Loucy (cell line): Measurements from ENCODE around the gene BACH1.

Experiments used
- CTCF ChIP-seq: fragments of 200-600 bp; sonication (generic); conservative IDR thresholded peaks from 2 replicates; pipeline ENCODE4 v1.5.1; 2014; ENCODE audit warnings: mild to moderate bottlenecking, antibody characterized with exemption, low read length
- EZH2phosphoT487 ChIP-seq: fragments of 200-600 bp; IDR thresholded peaks from 2 replicates; pipeline ENCODE4 v1.6.1; 2018; ENCODE audit warnings: antibody characterized with exemption, mild to moderate bottlenecking, moderate library complexity, borderline replicate concordance

DNA sequence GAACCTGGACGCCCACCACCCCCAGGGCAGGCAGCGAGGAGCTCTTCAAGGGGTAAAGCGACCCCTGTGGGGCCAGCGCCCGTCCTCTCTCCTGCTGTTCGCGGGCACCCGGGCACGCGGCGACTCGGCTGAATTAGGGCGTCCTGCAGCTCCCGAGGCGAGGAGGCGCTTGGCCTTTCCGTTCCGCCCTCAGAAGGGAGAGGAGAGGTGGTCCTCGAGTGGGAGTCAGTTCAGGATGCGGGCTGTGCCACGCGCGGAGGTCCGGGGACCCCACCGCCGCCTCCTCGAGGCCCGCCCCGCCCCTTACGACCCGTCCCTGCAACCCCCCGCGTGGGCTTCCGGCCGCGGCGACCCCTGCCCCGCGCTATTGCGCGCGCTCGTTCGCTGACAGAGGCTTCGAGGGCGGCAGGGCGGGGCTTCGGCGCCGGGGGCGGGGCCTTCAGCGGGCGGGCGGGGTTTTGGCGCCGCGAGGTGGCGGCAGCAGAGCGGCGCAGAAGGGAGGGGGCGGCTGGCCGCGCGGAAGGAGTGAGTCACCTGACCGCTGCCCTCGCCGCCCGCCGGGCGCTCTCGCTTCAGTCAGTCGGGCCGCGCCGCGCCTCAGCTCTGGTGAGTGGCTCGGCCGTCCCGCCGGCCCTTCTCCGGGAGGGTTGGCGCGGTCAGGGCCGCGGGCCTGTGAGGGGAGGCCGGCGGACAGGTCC lies at the start of gene BACH1:
- no peak for TF ChIP-seq CTCF
- no peak for TF ChIP-seq EZH2phosphoT487
